HL-60 (cell line): ENCODE measurements around the gene MYL7.

Experiments
- DNase-seq, 2 experiments: peaks; one replicate each; pipeline ENCODE4 v3.0.0-alpha.2; 2010 to 2020; ENCODE audit warnings: low read depth in 1 of 2, low spot score in 1 of 2
- H3K27ac ChIP-seq: fragments of 250-450 bp; sonication (Bioruptor Pico); replicated peaks from 2 replicates; pipeline ENCODE4 v1.5.1; 2020; ENCODE audit warnings: mild to moderate bottlenecking, moderate library complexity
- H3K27me3 ChIP-seq: fragments of 250-450 bp; sonication (Bioruptor Pico); 2 replicates; pipeline ENCODE4 v1.5.1; 2021; ENCODE audit warnings: mild to moderate bottlenecking, moderate library complexity; ENCODE audit not compliant: insufficient read depth, poor library complexity, severe bottlenecking
- H3K4me3 ChIP-seq: replicated peaks from 2 replicates; pipeline ENCODE4 v1.5.1; 2011; ENCODE audit warnings: mild to moderate bottlenecking, control low read depth, low read length; ENCODE audit not compliant: insufficient read depth
- CTCF ChIP-seq: IDR thresholded peaks from one replicate; pipeline ENCODE4 v1.5.1; 2011; ENCODE audit warnings: low read length, control low read depth, inconsistent platforms; ENCODE audit not compliant: insufficient read depth
- GABPA ChIP-seq: IDR thresholded peaks from 2 replicates; pipeline ENCODE4 v1.6.1; 2012; ENCODE audit warnings: low read depth
- POLR2AphosphoS5 ChIP-seq: IDR thresholded peaks from 2 replicates; pipeline ENCODE4 v1.6.1; 2012; ENCODE audit warnings: low read depth
- REST ChIP-seq: IDR thresholded peaks from 2 replicates; pipeline ENCODE4 v1.6.1; 2012; ENCODE audit warnings: low read depth; ENCODE audit not compliant: insufficient replicate concordance
- SPI1 ChIP-seq: IDR thresholded peaks from 2 replicates; pipeline ENCODE4 v1.6.1; 2012; ENCODE audit warnings: low read depth, mild to moderate bottlenecking, borderline replicate concordance

The MYL7 gene

GRCh38 chr7:44145479-44145968 is 4.4 kb upstream of the MYL7 start:
- H3K4me3 ChIP-seq: no peak overlapping the region
- DNase-seq: no peak

GRCh38 chr7:44144968-44145478 is 3.9 kb upstream of the MYL7 start:
- no peak for TF ChIP-seq REST
- Histone ChIP-seq H3K4me3 (no peak overlapping the region), H3K27me3 (peaks cover 6% of the 10 kb centered on the region), H3K27ac (no peak overlapping the region)
- no peak for DNase-seq

More at GRCh38 chr7:44145479-44145968, 4.4 kb upstream of the MYL7 start:
- Histone ChIP-seq H3K27me3 (peaks cover 6% of the 10 kb centered on the region), H3K27ac (no peak overlapping the region)
- TF ChIP-seq SPI1 (no peak), POLR2AphosphoS5 (no peak), REST (no peak), CTCF (no peak)

GRCh38 chr7:44144426-44144967 is 3.4 kb upstream of the MYL7 start:
- TF ChIP-seq POLR2AphosphoS5: no peak
- no peak for TF ChIP-seq SPI1
- TF ChIP-seq CTCF: no peak
- TF ChIP-seq REST: no peak
- TF ChIP-seq GABPA: no peak
- no peak for DNase-seq

More at GRCh38 chr7:44144426-44144967, 3.4 kb upstream of the MYL7 start:
- Histone ChIP-seq H3K27me3 (peaks cover 6% of the 10 kb centered on the region), H3K4me3 (no peak overlapping the region), H3K27ac (no peak overlapping the region)
